ENCODE results near the gene ZNRF1.

ZNRF1 gene

DNA sequence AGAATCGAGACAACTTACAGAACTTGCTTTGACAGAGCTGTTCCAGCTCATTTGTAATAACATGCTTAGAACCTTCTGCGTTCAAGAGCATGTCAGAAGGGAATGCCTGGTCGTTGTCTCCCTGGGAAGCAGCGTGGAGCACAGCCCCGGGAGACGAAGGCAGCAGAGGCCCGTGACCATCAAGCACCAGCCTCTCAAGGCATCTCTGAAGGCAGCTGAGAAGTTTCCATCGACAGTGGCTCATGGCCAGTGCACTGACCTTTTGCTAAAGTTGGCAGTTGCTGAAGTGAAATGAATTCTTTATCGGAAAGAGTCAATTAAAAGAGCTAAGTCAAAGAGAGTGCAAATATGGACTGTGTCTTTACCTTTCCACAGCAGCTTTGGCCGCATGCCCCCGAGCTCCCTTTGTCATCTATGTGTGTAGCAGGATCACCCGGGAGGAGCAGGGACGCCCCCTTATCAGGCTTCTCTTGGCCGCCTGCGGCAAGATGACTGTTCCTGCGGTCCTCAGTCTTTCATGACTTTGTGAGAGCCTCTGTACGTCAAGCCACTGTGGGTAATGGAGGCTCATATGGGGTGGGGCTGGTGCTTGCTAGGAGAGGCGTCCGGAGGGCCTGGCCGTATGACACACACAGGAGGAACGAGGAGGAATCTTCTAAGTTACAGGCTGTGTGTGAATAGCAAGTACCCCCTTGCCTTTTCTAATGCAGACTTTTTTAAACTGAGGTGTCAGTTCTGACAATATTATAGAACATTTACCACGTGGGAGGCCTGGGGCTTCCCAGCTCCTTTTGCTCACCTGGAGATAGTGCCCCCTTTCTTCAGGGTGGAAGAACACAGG lies 63.5 kb downstream of the ZNRF1 start:
- no peak for DNase-seq (ENCODE audit: low spot score)

DNA sequence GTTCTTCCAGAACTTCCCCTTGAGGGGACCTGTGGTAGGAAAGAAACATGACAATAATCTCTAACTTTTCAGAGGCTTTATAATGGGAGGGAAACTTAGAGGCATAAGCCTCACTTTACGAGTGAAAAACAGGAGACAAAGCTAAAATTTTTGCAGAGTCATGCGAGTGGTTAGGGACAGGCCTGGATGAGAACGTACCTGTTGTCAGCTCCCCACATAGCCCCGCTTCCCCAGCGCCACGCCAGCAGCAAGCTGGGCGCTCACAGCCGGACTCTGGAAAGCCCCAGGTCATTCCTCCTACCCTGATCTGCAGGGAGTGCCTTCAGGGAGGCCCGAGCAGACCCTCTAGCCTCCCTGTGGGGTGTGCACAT lies 64.1 kb downstream of the ZNRF1 start:
- no peak for DNase-seq (ENCODE audit: low spot score)

DNA sequence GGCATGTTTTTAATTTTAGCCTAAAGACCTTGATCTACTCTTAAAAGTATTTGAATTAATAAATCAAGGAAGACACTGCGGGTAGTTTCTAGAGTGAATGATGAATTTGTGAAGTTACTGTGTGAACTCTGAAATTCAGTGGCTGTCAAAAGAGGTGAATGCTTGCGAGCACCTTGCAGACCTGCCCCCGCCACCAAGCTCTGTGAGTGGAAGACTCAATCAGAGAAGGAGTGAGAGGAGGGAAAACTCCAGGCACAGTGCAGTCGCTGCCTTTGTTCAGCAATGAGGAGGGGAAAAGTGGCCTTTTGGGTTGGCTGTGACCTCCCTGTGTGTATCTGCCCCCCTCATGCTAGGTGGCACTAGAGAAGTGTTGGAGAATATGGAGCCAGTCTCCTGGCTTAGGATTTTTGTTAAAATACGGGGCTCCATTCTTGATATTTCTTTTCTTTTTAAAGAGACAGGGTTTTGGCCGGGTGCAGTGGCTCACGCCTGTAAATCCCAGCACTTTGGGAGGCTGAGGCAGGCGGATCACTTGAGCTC lies 64.8 kb downstream of the ZNRF1 start:
- DNase-seq (ENCODE audit: low spot score) = no peak

DNA sequence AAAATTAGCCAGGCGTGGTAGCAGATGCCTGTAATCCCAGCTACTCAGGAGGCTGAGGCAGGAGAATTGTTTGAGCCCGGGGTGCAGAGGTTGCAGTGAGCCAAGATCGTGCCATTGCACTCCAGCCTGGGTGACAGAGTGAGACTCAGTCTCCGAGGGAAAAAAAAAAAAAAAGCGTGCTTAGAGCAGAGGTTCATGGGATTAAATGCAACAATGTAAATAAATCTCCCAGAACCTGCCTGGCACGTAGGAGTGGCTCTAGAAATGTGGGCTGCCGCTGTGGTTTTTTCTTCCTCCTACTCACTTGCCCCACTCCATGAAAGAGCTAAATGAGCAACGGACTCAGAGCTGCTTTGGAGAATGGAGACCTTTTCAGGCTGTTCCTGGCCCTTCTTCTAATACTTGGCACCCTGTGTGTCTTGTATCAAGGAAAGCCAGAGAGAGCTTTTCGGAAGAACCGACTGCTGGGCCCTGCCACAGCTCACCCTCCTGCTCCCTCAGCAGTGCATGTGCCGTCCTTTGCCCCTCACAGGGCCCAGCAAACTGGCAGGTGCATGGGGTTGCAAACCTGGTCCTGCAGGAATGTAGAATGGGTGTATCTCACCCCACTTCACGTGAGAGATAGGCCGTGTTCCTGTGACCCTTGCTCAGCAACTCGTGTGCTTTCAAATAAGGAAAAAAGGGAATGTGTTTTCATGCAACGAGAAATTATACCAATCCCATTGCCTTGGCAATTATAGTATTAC lies 65.8 kb downstream of the ZNRF1 start:
- no peak for DNase-seq (ENCODE audit: low spot score)

DNA sequence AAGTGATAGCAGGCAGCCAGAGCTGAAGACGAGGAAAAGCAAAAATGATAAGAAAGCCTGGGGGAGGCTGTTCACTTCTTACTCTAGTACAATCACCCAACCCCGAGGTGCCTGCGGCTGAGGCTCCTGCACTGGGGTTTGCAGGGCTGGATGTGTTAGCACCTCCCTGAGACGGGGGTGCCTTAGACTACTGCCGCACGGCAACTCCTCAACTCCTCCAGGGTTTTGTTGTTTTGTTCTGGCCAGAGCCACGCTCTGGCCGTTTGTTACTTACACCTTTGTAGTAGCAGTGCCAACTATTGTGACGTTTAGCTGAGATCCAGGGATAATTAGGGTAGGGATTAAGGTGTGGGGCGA lies 66.3 kb downstream of the ZNRF1 start:
- no peak for DNase-seq (ENCODE audit: low spot score)

DNA sequence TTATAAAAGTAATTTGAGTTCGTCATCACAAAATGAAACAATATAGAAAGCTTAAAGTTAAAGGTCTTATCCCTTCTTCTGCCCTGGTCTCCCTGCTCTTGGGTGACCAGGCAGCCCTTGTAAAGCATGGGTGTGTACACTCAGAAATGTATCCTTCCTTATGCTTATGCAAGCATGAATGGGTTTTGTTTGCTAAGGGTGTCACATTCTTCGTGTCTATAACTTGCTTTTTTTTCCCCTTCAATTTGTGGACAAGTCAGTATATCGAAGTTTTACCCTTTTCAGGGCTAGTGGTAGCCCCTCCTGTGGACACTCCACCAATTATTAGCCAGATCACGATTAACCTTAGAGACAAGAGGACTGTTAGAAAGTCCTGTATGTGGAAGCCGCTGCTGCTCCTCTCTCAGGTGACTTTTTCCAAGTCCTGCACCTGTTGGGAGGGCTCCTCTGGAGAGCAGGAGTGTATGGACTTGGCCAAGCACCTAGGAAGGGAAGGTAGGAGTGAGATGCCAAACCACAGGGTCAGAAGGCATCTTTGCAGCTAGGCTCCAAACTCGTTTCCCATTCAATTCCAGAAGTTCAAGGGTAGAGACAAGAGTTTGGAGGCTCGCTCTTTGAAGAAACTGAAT lies 66.8 kb downstream of the ZNRF1 start:
- DNase-seq (ENCODE audit: low spot score) = no peak

DNA sequence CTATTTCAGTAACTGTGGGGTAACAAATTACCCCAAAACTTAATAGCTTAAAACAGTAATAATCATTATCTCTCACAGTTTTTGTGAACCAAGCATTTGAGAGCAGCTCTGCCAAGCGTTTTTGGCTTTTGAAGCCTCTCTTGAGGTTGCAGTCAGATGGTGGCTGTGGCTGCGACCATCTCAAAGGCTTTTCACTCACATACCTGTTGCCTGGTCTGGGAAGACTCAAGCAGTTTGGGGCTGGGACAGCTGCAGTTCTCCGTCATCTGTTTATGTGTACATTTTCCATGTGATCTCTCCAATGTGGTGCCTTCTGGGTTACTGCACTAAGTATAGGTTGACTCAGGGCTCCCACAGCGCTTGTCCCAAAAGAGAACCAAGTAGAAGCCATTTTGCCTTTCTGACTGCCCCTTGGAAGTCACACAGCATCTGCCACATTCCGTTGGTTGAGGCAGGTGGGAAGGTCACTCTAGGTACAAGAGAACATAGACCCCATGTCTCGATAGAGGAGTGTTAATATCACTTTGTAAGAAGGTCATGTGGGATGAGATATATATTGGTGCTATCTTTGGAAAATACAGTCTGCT lies 68.1 kb downstream of the ZNRF1 start:
- no peak for DNase-seq (ENCODE audit: low spot score)

DNA sequence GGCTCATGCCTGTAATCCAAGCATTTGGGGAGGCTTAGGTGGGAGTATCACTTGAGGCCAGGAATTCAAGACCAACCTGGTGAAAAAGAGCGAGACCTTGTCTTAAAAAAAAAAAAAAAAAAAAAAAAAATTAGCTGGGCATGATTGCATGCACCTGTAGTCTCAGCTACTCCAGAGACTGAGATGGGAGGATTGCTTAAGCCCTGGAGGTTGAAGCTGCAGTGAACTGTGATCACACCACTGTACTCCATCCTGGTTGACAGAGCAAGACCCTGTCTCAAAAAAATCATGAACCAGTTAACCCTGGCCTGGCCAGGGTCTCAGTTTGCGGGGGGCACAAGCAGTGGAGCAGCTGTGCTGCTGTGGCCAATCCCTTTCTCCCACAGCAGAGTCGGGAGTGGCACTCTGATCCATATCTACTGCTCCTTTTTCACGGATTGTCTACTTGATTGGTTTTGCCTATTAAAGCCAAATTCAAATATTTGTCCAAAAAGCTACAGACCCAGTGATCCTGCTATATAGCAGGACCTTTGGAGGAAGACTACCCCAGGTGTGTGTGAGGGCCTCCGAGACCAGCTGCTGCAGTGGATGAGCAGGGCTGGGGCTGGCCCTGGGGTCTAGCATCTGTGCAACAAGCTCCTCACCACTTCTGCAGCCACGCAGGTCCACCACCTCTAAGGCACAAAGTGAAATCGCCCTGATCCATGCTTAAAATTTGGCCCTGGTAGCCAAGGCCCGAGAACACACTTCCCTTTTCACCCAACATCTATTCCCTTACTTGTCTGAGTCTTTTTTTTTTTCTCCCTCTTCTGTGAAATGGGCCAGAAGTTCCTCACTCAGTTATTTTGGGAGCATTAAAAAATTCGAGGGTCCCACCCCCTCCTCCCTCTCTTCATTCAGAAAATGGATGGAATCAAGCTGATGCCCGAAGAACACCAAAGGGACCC lies 69.5 kb downstream of the ZNRF1 start:
- no peak for DNase-seq (ENCODE audit: low spot score)

DNA sequence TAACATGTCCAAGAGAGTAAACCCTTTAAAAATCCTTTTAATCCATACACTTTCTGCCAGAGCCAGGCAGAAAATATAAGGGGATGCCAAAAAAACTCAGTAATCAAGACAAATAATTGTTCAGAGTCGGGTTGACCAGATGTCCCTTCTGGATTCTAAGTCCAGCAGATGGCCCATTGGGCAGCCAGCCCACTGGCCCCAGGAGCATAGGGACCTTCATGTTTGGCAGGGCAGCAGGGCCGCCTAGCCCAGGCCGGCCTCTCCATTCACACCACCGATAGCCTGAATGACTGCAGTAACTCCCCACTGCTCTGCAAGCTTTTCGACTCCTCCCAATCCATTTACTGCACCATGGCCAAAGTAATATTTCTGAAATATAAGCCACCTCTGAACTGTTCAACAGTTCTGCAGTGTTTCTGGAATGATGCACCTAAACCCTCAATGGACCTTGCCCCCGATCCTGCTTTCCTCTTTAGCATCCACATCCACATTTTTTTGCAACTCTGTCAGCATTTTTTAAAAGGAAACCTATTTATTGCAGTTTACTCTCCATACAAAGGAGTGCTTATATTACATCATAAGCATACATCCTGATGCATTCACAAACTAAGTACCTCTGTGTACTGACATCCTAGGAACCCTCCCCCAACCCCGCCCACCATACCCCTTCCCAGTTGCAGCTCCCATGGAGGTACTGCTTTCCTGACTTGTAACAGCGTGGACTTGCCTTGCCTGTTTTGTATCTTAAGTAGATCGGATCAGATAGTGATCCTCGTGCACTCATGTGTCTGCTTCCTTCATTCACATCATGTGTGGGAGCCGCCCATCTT lies 71.4 kb downstream of the ZNRF1 start:
- peak; percentile 44 for DNase-seq (ENCODE audit: low spot score)

DNA sequence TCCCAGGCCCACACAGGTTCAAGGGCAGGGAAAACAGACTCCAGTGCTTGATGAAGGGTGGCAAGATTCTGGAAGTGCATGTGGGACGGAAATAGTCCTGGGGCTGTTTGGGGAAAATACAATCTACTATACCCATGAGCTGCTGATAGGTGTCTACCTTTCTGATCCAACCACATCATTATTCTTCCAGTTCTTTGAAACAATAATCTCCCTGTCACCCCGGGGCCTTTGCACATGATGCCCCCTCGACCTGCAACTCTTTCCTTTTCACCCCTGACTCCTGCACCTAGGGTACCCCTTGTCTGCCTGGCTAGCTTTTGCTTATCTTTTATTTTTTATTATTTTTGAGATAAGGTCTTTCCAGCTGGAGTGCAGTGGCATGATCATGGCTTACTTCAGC lies 72.8 kb downstream of the ZNRF1 start:
- no peak for DNase-seq (ENCODE audit: low spot score)

DNA sequence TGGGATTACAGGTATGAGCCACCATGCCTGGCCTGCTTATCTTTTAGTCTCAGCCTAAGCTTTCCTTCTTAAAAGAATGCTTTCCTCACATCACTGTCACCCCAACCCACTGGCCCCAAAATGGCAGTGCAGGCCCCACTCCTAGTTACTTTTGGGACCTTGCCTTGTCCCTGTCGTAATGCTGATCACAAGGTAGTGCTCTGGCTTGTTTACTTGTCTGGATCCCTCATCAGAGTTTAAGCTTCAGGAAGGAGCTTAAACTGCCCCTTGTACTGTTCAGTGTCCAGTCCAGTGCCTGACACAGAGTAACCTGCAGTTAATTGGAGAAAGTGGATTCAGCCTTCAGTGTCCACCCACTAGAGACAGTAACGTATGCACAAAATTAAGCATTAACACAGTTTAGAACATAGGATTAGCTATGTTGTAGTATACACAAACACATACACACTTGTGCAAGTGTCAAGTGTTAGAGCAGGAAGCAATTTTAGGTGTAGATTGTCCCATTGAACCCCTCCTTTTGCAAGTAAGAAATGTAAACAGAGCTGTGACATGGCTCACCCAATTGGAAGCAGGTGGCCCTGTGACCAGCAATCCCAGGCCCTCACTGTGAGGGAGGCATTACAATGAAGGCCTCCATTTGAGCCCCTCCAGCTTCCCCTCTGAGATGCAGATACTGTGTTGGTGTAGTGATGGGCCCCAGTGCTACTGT lies 73.6 kb downstream of the ZNRF1 start:
- no peak for DNase-seq (ENCODE audit: low spot score)

DNA sequence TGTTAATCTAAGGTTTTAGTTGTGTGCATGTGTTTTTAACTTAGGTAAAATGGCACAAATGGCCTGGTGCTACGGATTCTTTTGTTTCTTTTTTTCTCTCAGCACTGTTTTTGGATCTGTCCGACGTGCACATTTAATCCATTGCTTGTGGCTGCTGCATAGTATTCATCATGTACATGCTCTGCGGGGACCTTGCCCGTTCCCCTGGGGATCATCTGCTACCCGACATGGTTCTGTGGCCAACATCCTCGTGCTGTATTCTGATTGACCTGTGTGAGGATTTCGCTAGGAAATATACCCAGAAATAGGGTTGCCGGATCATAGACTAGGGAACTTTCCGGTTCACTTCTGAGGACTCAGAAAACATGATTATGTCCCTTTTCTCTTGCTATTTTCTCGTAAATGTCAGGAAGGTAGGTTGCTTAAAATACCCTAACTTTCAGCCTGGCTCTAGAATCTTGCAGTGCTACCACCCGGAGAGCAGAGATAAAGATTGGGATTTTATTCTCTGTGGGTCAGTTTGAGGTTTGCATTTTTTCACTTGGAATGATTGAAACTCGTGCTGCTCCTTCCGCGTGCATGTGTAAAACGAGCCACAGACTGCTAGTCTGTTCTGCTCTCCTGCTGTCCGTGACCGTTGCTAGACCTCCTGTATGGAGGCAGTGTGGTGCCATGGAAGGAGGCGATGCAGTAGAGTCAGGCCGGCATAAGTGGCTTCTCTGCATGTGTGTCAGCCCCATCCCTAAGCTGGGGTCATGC lies 74.9 kb downstream of the ZNRF1 start:
- DNase-seq (ENCODE audit: low spot score) = no peak

DNA sequence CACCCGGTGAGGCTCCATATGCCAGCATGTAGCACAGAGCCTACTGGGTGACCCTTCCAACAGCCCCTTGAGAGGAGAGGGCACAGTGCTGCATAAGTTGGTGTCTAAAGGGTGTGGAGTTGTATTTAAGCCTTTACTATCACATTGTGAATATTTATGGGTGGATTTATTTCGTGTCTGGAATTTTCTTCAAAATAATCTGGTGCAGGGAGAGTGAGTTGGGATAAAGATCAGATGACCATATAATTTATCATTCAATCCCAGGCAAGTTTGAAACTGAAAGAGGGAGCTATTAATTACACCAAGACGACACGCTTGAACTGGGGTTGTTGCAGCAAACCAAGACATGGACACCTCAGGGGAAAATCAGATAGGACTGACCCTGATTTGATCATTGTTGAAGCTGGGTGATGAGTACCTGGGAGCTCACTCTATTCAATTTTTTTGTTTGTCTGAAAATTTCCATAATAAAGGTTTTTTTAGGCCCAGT lies 75.5 kb downstream of the ZNRF1 start:
- DNase-seq (ENCODE audit: low spot score) = no peak

DNA sequence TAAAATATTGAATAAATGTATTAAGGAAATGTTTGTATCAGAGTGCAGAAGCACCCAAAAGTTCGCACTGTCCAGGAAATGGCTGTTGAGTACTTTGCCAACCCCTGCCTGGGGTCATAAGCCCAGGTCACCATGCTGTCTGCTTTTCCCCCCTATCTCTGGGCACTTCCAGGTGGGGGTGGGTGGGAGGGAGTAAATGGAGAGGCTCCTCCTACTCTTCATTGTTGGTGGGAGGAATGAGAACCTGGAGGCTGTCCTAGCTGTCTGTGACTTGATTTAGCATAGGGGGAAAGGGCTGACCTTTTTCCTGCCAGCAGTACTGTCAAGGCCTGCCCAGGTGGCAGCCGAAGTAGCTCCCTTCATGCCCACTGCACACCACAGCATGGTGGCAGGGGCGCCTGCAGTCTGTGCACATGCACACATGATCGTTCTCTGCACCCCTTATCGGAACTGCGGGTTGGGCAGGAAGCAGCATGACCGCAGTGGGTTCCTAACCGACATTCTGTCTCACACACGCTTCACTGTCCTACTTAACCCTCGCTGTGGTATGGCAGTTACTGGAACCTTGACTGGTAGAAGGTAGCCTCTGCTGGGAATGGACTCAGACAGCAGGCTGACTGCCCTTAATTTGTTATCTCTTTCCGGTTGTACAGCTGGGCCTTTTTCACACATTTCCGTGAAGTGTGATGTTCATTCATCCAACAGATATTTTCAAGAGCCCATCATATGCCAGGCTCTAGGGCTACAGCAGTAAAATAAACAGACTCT lies 76.3 kb downstream of the ZNRF1 start:
- DNase-seq (ENCODE audit: low spot score) = no peak

DNA sequence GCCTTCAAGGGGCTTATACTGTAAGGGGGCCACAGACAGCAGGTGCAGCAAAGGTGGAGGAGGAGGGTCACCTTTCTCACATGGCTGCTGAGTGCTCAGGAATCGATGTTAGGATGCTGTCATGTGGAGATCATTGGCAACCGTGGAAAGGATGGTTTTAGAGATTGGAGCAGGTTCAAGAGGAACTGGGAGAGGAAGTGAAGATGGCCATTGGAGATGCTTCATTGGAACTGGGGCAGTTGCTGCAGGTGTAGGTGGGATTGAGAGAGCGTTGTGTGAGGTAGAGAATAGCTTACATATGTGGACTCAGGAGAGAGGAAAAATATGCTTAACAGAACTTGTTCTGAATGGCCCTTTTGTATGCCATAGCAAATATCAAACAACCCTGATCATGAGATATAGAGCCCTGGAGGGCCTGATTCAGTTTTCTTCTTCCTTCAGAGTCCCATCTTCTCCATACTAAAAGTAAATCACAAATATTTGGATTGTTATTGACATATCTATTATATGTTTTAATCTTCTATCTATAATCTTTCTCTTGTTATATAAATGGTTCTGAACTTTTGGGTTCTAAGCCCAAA lies 77.0 kb downstream of the ZNRF1 start:
- DNase-seq (ENCODE audit: low spot score) = peak; percentile 28

DNA sequence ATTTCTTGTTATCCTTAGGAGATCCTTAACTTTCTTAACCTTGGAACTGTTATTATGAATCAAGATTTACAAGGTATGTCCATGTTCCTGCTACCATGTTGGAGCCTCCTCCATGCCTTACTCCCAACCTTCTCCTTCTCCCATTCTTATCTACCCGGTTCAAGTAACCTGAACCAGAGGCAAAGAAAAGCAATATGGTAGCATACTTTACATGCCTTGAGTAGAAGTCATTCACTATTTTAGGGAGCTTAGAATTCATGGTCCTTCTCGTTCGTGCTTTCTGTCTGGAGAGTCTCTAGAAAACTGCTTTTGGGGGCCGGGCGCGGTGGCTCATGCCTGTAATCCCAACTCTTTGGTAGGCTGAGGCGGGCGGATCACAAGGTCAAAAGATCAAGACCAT lies 80.1 kb downstream of the ZNRF1 start:
- no peak for DNase-seq (ENCODE audit: low spot score)

DNA sequence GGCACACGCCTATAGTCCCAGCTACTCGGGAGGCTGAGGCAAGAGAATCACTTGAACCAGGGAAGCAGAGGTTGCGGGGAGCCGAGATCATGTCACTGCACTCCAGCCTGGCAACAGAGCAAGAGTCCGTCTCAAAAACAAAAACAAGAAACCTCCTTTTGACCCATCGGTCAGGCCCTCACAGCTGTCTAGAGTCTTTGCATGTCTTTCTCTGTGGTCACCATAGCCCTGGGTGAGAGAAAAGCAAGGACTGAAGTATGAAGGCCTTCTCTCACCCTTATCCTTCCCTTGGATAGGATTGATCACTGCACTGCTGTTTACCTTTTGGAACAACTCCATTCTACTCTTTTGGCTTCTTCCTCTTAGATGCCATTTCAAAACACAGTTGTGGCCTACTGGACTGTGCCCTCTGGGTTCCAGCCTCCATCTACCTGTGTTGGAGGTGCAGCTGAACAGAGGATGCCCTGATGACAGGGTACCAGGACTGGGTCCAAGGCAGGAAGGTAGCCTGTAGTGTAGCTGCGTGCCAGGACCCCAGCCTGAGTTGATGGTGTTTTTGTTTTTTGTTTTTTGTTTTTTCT lies 80.6 kb downstream of the ZNRF1 start:
- no peak for DNase-seq (ENCODE audit: low spot score)
